WTC11 (cell line): ENCODE measurements around the gene POC1A. TPM values are rescaled to one million over a fixed set of nuclear protein-coding genes. Genes with fewer than 3 reads are reported as not detected.

Source experiments
- ATAC-seq: fragments of 200-7000 bp; cut with Tn5 transposase; 2 replicates; pipeline ENCODE4 v1.10.0; 2021; ENCODE audit warnings: mild to moderate bottlenecking, moderate library complexity
- CTCF ChIA-PET: fragments of 300-600 bp; sonication (Branson Sonifier 250); formaldehyde crosslinking; loops from one replicate; lab custom pipeline; 2021; ENCODE audit warnings: antibody characterized with exemption; lab: Charles Lee
- POLR2A ChIA-PET: fragments of 350-600 bp; sonication (Branson Sonifier 250); formaldehyde crosslinking; loops from one replicate; lab custom pipeline; 2021; ENCODE audit warnings: antibody characterized with exemption; lab: Charles Lee
- DNase-seq: peaks from one replicate; pipeline ENCODE4 v3.0.0; 2021; ENCODE audit warnings: low spot score
- H3K27ac Mint-ChIP-seq: 2 replicates; pipeline ENCODE4 v1.8.0; 2021; ENCODE audit warnings: mixed read lengths
- H3K27me3 Mint-ChIP-seq: 2 replicates; pipeline ENCODE4 v1.8.0; 2021; ENCODE audit warnings: low read depth, mild to moderate bottlenecking, moderate library complexity, mixed read lengths
- H3K36me3 Mint-ChIP-seq: 2 replicates; pipeline ENCODE4 v1.8.0; 2021; ENCODE audit warnings: mixed read lengths
- H3K4me1 Mint-ChIP-seq: 2 replicates; pipeline ENCODE4 v1.8.0; 2022; ENCODE audit warnings: mixed read lengths
- H3K4me3 Mint-ChIP-seq: 2 replicates; pipeline ENCODE4 v1.8.0; 2021; ENCODE audit warnings: mild to moderate bottlenecking, moderate library complexity, mixed read lengths
- H3K9me3 Mint-ChIP-seq: 2 replicates; pipeline ENCODE4 v1.8.0; 2021; ENCODE audit warnings: mixed read lengths
- FOXK1 ChIP-seq: sonication (generic); formaldehyde crosslinking; IDR thresholded peaks from 2 replicates; pipeline ENCODE4 v1.8.0; 2022; ENCODE audit warnings: mild to moderate bottlenecking, moderate library complexity, missing genetic modification reagents
- FOXP1 ChIP-seq: sonication (generic); formaldehyde crosslinking; IDR thresholded peaks from 2 replicates; pipeline ENCODE4 v1.8.0; 2022; ENCODE audit warnings: missing genetic modification reagents, mild to moderate bottlenecking, moderate library complexity, borderline replicate concordance
- HMGA2 ChIP-seq: fragments of 250-450 bp; sonication (Bioruptor Pico); IDR thresholded peaks from 2 replicates; pipeline ENCODE4 v1.4.0; 2021; ENCODE audit warnings: mild to moderate bottlenecking, moderate library complexity
- JAZF1 ChIP-seq: fragments of 250-450 bp; sonication (Bioruptor Pico); IDR thresholded peaks from 2 replicates; pipeline ENCODE4 v1.9.0; 2021; ENCODE audit warnings: moderate library complexity, mild to moderate bottlenecking, inconsistent platforms
- MXD4 ChIP-seq: fragments of 250-450 bp; sonication (Bioruptor Pico); IDR thresholded peaks from 2 replicates; pipeline ENCODE4 v1.8.0; 2021; ENCODE audit warnings: mild to moderate bottlenecking, moderate library complexity, borderline replicate concordance
- NR2C2 ChIP-seq: sonication (generic); formaldehyde crosslinking; IDR thresholded peaks from 2 replicates; pipeline ENCODE4 v1.8.0; 2022; ENCODE audit warnings: mild to moderate bottlenecking, missing genetic modification reagents
- NR3C1 ChIP-seq: sonication (generic); formaldehyde crosslinking; conservative IDR thresholded peaks from 2 replicates; pipeline ENCODE4 v1.8.1; 2023; ENCODE audit warnings: low read depth, mild to moderate bottlenecking, missing genetic modification reagents
- SMAD3 ChIP-seq: sonication (generic); formaldehyde crosslinking; IDR thresholded peaks from 2 replicates; pipeline ENCODE4 v1.8.0; 2022; ENCODE audit warnings: missing genetic modification reagents, mild to moderate bottlenecking, borderline replicate concordance
- TEAD4 ChIP-seq: sonication (generic); formaldehyde crosslinking; IDR thresholded peaks from 2 replicates; pipeline ENCODE4 v1.8.0; 2022; ENCODE audit warnings: mild to moderate bottlenecking, missing genetic modification reagents
- TP53 ChIP-seq: sonication (generic); formaldehyde crosslinking; IDR thresholded peaks from 2 replicates; pipeline ENCODE4 v1.8.1; 2023; ENCODE audit warnings: mild to moderate bottlenecking, missing genetic modification reagents
- ZNF317 ChIP-seq: sonication (generic); formaldehyde crosslinking; IDR thresholded peaks from 2 replicates; pipeline ENCODE4 v1.8.1; 2023; ENCODE audit warnings: low read depth, mild to moderate bottlenecking, moderate library complexity, missing genetic modification reagents, borderline replicate concordance
- ZNF416 ChIP-seq: fragments of 250-450 bp; sonication (Bioruptor Pico); IDR thresholded peaks from 2 replicates; pipeline ENCODE4 v1.9.0; 2021; ENCODE audit warnings: mild to moderate bottlenecking, inconsistent platforms
- total RNA-seq: library from RNA; stranded (reverse); gene quantifications from 3 replicates; pipeline ENCODE4 v1.2.3, GENCODE V29; 2021
- TF ChIP-seq, protein P1 (sequence below): sonication (generic); formaldehyde crosslinking; IDR thresholded peaks from 2 replicates; pipeline ENCODE4 v1.8.1; 2022; ENCODE audit warnings: missing genetic modification reagents, borderline replicate concordance
- TF ChIP-seq, protein P2 (sequence below): sonication (generic); formaldehyde crosslinking; IDR thresholded peaks from 2 replicates; pipeline ENCODE4 v1.8.1; 2022; ENCODE audit warnings: low read depth, missing genetic modification reagents, borderline replicate concordance
- TF ChIP-seq, protein P3 (sequence below): fragments of 250-450 bp; sonication (Bioruptor Pico); conservative IDR thresholded peaks from 2 replicates; pipeline ENCODE4 v1.9.0; 2021; ENCODE audit warnings: mild to moderate bottlenecking
- TF ChIP-seq, protein P4 (sequence below): fragments of 250-450 bp; sonication (Bioruptor Pico); IDR thresholded peaks from 2 replicates; pipeline ENCODE4 v1.8.0; 2021; ENCODE audit warnings: mild to moderate bottlenecking
- TF ChIP-seq, protein P5 (sequence below): sonication (generic); formaldehyde crosslinking; IDR thresholded peaks from 2 replicates; pipeline ENCODE4 v1.8.0; 2022; ENCODE audit warnings: missing genetic modification reagents
- TF ChIP-seq, protein P6 (sequence below): sonication (generic); formaldehyde crosslinking; IDR thresholded peaks from 2 replicates; pipeline ENCODE4 v1.8.0; 2022; ENCODE audit warnings: mild to moderate bottlenecking, missing genetic modification reagents
- TF ChIP-seq, protein P7 (sequence below): fragments of 250-450 bp; sonication (Bioruptor Pico); IDR thresholded peaks from 2 replicates; pipeline ENCODE4 v2.1.2; 2022; ENCODE audit warnings: mild to moderate bottlenecking, moderate library complexity
- TF ChIP-seq, protein P8 (sequence below): fragments of 250-450 bp; sonication (Bioruptor Pico); IDR thresholded peaks from 2 replicates; pipeline ENCODE4 v1.9.0; 2021; ENCODE audit warnings: moderate library complexity, mild to moderate bottlenecking, inconsistent platforms, borderline replicate concordance
- TF ChIP-seq, protein P9 (sequence below): sonication (generic); formaldehyde crosslinking; IDR thresholded peaks from 2 replicates; pipeline ENCODE4 v1.8.0; 2023; ENCODE audit warnings: missing genetic modification reagents

The POC1A gene
- total RNA-seq, 1 experiment from 2014 or later, result 31.3 TPM

DNA sequence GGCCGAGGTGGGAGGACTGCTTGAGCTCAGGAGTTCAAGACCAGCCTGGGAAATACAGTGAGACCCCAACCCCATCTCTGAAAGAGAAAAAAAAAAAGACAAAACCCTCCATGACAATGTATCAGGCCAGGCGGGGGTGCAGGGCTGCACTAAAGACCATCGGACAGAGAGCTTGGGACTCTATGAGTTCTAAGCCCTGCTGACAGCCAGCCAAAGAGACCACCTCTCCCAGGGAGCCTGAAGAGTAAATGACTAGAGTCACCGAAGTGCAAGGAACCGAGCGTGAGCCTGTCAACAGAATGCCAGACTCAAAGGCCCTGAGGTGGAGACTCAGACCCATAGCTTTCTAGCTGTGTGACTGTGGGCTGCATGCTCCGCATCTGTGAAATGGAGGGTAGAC, 12.5 kb downstream of the POC1A start:
- DNase-seq (no peak), ATAC-seq (no peak)
- Mint-ChIP-seq H3K27ac (no peak overlapping the region), H3K4me3 (no peak overlapping the region), H3K36me3 (peaks cover 26% of the 10 kb centered on the region), H3K4me1 (peaks cover 3% of the 10 kb centered on the region), H3K9me3 (no peaks in the 10 kb centered on the region), H3K27me3 (no peaks in the 10 kb centered on the region)
- ChIA-PET CTCF (interaction anchor here (1.2 to 4.2 kb wide), 4 partner anchors 86 to 146 kb away, joined by 3 to 70 read pairs (median 4); partner anchors contain the start of genes DUSP7 and RPL29), POLR2A (no interaction called here)
- no peak for TF ChIP-seq JAZF1
- TF ChIP-seq, protein P1, sequence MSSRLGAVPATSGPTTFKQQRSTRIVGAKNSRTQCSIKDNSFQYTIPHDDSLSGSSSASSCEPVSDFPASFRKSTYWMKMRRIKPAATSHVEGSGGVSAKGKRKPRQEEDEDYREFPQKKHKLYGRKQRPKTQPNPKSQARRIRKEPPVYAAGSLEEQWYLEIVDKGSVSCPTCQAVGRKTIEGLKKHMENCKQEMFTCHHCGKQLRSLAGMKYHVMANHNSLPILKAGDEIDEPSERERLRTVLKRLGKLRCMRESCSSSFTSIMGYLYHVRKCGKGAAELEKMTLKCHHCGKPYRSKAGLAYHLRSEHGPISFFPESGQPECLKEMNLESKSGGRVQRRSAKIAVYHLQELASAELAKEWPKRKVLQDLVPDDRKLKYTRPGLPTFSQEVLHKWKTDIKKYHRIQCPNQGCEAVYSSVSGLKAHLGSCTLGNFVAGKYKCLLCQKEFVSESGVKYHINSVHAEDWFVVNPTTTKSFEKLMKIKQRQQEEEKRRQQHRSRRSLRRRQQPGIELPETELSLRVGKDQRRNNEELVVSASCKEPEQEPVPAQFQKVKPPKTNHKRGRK, result no peak
- TF ChIP-seq NR3C1 (CRISPR knock-in tag), result no peak
- TF ChIP-seq, protein P2, sequence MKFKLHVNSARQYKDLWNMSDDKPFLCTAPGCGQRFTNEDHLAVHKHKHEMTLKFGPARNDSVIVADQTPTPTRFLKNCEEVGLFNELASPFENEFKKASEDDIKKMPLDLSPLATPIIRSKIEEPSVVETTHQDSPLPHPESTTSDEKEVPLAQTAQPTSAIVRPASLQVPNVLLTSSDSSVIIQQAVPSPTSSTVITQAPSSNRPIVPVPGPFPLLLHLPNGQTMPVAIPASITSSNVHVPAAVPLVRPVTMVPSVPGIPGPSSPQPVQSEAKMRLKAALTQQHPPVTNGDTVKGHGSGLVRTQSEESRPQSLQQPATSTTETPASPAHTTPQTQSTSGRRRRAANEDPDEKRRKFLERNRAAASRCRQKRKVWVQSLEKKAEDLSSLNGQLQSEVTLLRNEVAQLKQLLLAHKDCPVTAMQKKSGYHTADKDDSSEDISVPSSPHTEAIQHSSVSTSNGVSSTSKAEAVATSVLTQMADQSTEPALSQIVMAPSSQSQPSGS (CRISPR knock-in tag), result no peak
- TF ChIP-seq, protein P3, sequence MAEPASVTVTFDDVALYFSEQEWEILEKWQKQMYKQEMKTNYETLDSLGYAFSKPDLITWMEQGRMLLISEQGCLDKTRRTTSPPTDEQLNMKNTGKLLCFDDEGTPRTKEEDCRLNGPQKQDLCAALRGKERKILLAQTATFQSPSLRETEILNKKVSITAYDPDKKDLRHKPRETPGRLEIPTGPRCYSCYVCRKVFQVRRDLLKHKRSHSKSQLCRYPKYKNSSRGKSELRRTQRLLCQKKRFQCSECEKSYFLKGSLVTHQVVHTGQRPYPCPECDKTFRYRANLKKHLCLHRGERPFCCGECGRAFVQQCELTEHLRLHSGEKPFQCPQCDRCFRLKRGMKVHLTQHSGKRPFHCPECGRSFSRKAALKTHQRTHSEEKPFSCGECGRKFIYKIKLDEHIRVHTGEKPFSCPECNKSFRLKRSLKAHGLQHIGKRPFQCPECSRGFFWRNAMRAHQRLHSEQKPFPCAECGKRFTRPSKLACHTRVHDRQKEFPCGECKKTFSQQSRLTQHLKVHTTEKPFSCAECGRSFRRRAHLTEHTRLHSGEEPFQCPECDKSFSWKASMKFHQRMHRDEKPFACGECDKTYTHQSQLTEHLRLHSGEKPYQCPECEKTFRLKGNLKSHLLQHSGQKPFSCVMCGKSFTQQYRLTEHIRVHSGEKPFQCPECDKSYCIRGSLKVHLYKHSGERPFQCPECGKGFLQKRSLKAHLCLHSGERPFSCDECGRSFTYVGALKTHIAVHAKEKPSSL (CRISPR knock-in tag), result no peak
- TF ChIP-seq, protein P4, sequence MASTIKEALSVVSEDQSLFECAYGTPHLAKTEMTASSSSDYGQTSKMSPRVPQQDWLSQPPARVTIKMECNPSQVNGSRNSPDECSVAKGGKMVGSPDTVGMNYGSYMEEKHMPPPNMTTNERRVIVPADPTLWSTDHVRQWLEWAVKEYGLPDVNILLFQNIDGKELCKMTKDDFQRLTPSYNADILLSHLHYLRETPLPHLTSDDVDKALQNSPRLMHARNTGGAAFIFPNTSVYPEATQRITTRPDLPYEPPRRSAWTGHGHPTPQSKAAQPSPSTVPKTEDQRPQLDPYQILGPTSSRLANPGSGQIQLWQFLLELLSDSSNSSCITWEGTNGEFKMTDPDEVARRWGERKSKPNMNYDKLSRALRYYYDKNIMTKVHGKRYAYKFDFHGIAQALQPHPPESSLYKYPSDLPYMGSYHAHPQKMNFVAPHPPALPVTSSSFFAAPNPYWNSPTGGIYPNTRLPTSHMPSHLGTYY (CRISPR knock-in tag), result no peak
- no peak for TF ChIP-seq SMAD3 (CRISPR knock-in tag)
- TF ChIP-seq, protein P5, sequence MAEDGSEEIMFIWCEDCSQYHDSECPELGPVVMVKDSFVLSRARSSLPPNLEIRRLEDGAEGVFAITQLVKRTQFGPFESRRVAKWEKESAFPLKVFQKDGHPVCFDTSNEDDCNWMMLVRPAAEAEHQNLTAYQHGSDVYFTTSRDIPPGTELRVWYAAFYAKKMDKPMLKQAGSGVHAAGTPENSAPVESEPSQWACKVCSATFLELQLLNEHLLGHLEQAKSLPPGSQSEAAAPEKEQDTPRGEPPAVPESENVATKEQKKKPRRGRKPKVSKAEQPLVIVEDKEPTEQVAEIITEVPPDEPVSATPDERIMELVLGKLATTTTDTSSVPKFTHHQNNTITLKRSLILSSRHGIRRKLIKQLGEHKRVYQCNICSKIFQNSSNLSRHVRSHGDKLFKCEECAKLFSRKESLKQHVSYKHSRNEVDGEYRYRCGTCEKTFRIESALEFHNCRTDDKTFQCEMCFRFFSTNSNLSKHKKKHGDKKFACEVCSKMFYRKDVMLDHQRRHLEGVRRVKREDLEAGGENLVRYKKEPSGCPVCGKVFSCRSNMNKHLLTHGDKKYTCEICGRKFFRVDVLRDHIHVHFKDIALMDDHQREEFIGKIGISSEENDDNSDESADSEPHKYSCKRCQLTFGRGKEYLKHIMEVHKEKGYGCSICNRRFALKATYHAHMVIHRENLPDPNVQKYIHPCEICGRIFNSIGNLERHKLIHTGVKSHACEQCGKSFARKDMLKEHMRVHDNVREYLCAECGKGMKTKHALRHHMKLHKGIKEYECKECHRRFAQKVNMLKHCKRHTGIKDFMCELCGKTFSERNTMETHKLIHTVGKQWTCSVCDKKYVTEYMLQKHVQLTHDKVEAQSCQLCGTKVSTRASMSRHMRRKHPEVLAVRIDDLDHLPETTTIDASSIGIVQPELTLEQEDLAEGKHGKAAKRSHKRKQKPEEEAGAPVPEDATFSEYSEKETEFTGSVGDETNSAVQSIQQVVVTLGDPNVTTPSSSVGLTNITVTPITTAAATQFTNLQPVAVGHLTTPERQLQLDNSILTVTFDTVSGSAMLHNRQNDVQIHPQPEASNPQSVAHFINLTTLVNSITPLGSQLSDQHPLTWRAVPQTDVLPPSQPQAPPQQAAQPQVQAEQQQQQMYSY (CRISPR knock-in tag), result no peak
- no peak for TF ChIP-seq ZNF416 (CRISPR knock-in tag)
- no peak for TF ChIP-seq ZNF317 (CRISPR knock-in tag)
- TF ChIP-seq HMGA2 (CRISPR knock-in tag), result no peak
- TF ChIP-seq, protein P6, sequence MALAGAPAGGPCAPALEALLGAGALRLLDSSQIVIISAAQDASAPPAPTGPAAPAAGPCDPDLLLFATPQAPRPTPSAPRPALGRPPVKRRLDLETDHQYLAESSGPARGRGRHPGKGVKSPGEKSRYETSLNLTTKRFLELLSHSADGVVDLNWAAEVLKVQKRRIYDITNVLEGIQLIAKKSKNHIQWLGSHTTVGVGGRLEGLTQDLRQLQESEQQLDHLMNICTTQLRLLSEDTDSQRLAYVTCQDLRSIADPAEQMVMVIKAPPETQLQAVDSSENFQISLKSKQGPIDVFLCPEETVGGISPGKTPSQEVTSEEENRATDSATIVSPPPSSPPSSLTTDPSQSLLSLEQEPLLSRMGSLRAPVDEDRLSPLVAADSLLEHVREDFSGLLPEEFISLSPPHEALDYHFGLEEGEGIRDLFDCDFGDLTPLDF (CRISPR knock-in tag), result no peak

DNA sequence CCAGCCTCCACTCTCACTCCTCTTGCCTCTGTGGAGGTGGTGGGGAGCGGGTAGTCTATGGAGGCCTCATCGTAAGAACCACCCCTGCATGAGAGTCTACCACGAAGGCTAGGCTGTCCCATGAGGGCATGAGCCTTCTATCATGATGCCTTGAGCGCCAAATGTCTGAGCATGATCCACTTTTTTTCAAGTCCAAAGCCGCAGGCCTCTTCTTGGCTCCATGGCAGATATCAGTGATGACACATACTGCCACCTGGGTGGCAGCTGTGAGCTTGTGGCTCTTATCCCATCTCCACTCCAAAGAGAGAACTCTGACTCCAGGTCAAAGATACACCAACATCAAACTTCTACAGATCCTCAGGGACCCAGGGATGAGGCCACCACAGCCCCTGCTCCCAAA, 13.5 kb downstream of the POC1A start:
- H3K27me3 Mint-ChIP-seq, result no peaks in the 10 kb centered on the region
- no peak for DNase-seq
- no peak overlapping the region; the same call in 1 of the 2 replicates for H3K27ac Mint-ChIP-seq
- H3K4me3 Mint-ChIP-seq, result no peak overlapping the region
- POLR2A ChIA-PET, result no interaction called here
- CTCF ChIA-PET, result no interaction called here
- peaks cover 26% of the 10 kb centered on the region for H3K36me3 Mint-ChIP-seq
- ATAC-seq, result no peak
- H3K9me3 Mint-ChIP-seq, result no peaks in the 10 kb centered on the region
- peaks cover 3% of the 10 kb centered on the region for H3K4me1 Mint-ChIP-seq
- no peak for TF ChIP-seq FOXP1 (CRISPR knock-in tag)
- TF ChIP-seq FOXK1 (CRISPR knock-in tag), result no peak
- TF ChIP-seq TP53 (CRISPR knock-in tag), result no peak
- no peak for TF ChIP-seq MXD4 (CRISPR knock-in tag)
- TF ChIP-seq, protein P7, sequence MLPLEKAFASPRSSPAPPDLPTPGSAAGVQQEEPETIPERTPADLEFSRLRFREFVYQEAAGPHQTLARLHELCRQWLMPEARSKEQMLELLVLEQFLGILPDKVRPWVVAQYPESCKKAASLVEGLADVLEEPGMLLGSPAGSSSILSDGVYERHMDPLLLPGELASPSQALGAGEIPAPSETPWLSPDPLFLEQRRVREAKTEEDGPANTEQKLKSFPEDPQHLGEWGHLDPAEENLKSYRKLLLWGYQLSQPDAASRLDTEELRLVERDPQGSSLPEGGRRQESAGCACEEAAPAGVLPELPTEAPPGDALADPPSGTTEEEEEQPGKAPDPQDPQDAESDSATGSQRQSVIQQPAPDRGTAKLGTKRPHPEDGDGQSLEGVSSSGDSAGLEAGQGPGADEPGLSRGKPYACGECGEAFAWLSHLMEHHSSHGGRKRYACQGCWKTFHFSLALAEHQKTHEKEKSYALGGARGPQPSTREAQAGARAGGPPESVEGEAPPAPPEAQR (CRISPR knock-in tag), result no peak
- TF ChIP-seq ZNF317 (CRISPR knock-in tag), result no peak
- no peak for TF ChIP-seq NR2C2 (CRISPR knock-in tag)
- TF ChIP-seq, protein P8, sequence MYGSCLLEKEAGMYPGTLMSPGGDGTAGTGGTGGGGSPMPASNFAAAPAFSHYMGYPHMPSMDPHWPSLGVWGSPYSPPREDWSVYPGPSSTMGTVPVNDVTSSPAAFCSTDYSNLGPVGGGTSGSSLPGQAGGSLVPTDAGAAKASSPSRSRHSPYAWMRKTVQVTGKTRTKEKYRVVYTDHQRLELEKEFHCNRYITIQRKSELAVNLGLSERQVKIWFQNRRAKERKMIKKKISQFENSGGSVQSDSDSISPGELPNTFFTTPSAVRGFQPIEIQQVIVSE, result no peak
- TF ChIP-seq TEAD4 (CRISPR knock-in tag), result no peak
- TF ChIP-seq, protein P9, sequence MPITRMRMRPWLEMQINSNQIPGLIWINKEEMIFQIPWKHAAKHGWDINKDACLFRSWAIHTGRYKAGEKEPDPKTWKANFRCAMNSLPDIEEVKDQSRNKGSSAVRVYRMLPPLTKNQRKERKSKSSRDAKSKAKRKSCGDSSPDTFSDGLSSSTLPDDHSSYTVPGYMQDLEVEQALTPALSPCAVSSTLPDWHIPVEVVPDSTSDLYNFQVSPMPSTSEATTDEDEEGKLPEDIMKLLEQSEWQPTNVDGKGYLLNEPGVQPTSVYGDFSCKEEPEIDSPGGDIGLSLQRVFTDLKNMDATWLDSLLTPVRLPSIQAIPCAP (CRISPR knock-in tag), result no peak
